PC-3 (cell line): Measurements from ENCODE around the gene OCA2. TPM values are rescaled to one million over a fixed set of nuclear protein-coding genes. Genes with fewer than 3 reads are reported as not detected.
"Not testable (repeated sequence)": the region's sequence is repeated elsewhere in the genome, so short reads cannot be mapped to it uniquely, and the experiment has no call there.

Experiments used
- ATAC-seq: fragments of 200-7000 bp; cut with Tn5 transposase; 2 replicates; pipeline ENCODE4 v1.9.1; 2020; ENCODE audit warnings: mild to moderate bottlenecking, moderate library complexity
- BruUV-seq: library from RNA; stranded (reverse); fragments of 400-500 nt; replicated peaks from 2 replicates; lab custom pipeline; 2021; lab: Mats Ljungman, UMichigan
- CTCF ChIA-PET: fragments of 300-600 bp; sonication (Branson Sonifier 250); formaldehyde crosslinking; loops from one replicate; lab custom pipeline; 2022; ENCODE audit warnings: antibody characterized with exemption; lab: Charles Lee
- POLR2A ChIA-PET: fragments of 300-600 bp; sonication (Branson Sonifier 250); formaldehyde crosslinking; loops from one replicate; lab custom pipeline; 2022; ENCODE audit warnings: antibody characterized with exemption; ENCODE audit not compliant: unreplicated experiment; lab: Charles Lee
- DNase-seq: peaks from one replicate; pipeline ENCODE4 v3.0.0-alpha.2; 2015
- H2AFZ ChIP-seq: fragments of 300-600 bp; sonication (generic); 2 replicates; pipeline ENCODE4 v1.6.0; 2016; ENCODE audit warnings: antibody characterized with exemption, low read length
- H3F3A ChIP-seq: fragments of 300-600 bp; sonication (generic); one replicate; pipeline ENCODE4 v1.6.0; 2017; ENCODE audit warnings: antibody characterized with exemption, low read length, control low read depth, mild to moderate bottlenecking; ENCODE audit not compliant: unreplicated experiment
- H3K27ac ChIP-seq: fragments of 300-600 bp; sonication (generic); 2 replicates; pipeline ENCODE4 v1.5.1; 2016; ENCODE audit warnings: mild to moderate bottlenecking, low read length
- H3K27me3 ChIP-seq: fragments of 300-600 bp; sonication (generic); 2 replicates; pipeline ENCODE4 v1.6.1; 2016; ENCODE audit warnings: low read length, mixed read lengths
- H3K36me3 ChIP-seq: fragments of 300-600 bp; sonication (generic); 2 replicates; pipeline ENCODE4 v1.6.1; 2016; ENCODE audit warnings: low read depth, mixed run types, low read length, mixed read lengths
- H3K4me1 ChIP-seq: fragments of 300-600 bp; sonication (generic); 2 replicates; pipeline ENCODE4 v1.5.1; 2016; ENCODE audit warnings: low read length; ENCODE audit not compliant: insufficient read depth
- H3K4me2 ChIP-seq: fragments of 300-600 bp; sonication (generic); 2 replicates; pipeline ENCODE4 v1.6.0; 2016; ENCODE audit warnings: low read length
- H3K4me3 ChIP-seq: fragments of 300-600 bp; sonication (generic); 2 replicates; pipeline ENCODE4 v1.5.1; 2016; ENCODE audit warnings: mild to moderate bottlenecking, low read length, mixed read lengths
- H3K79me2 ChIP-seq: fragments of 300-600 bp; sonication (generic); 2 replicates; pipeline ENCODE4 v1.6.1; 2017; ENCODE audit warnings: low read length, mixed read lengths
- H3K9ac ChIP-seq: fragments of 300-600 bp; sonication (generic); 2 replicates; pipeline ENCODE4 v1.6.0; 2016; ENCODE audit warnings: mild to moderate bottlenecking, low read length
- H3K9me2 ChIP-seq: fragments of 300-600 bp; sonication (generic); replicated peaks from 2 replicates; pipeline ENCODE4 v1.6.1; 2016; ENCODE audit warnings: mixed run types, low read length, mixed read lengths
- H3K9me3 ChIP-seq: fragments of 300-600 bp; sonication (generic); 2 replicates; pipeline ENCODE4 v1.6.1; 2016; ENCODE audit warnings: low read length, mixed read lengths
- H4K20me1 ChIP-seq: fragments of 300-600 bp; sonication (generic); 2 replicates; pipeline ENCODE4 v1.6.1; 2016; ENCODE audit warnings: low read length, mixed read lengths
- EZH2 ChIP-seq: fragments of 300-600 bp; sonication (generic); IDR thresholded peaks from one replicate; pipeline ENCODE4 v1.6.1; 2017; ENCODE audit warnings: antibody characterized with exemption, mild to moderate bottlenecking, low read length; ENCODE audit not compliant: unreplicated experiment
- EZH2phosphoT487 ChIP-seq: fragments of 300-600 bp; sonication (generic); IDR thresholded peaks from 2 replicates; pipeline ENCODE4 v1.6.1; 2018; ENCODE audit warnings: mild to moderate bottlenecking, antibody characterized with exemption, low read length, borderline replicate concordance
- intact Hi-C: fragments of 100-400 bp; cut with micrococcal nuclease; formaldehyde crosslinking; loops from 2 replicates; pipeline ENCODE4 v1.9.0; 2023
- total RNA-seq: library from RNA; depleted of rRNA; stranded (reverse); fragments of >200 nt; gene quantifications from 2 replicates; pipeline ENCODE4 v1.2.3, GENCODE V29; 2014
- TF ChIP-seq, protein P1 (sequence below): fragments of 300-600 bp; sonication (generic); conservative IDR thresholded peaks from 2 replicates; pipeline ENCODE4 v1.5.1; 2017; ENCODE audit warnings: antibody characterized with exemption, low read depth, mild to moderate bottlenecking, low read length

The OCA2 gene
- total RNA-seq, 1 experiment from 2014 or later = not detected

DNA sequence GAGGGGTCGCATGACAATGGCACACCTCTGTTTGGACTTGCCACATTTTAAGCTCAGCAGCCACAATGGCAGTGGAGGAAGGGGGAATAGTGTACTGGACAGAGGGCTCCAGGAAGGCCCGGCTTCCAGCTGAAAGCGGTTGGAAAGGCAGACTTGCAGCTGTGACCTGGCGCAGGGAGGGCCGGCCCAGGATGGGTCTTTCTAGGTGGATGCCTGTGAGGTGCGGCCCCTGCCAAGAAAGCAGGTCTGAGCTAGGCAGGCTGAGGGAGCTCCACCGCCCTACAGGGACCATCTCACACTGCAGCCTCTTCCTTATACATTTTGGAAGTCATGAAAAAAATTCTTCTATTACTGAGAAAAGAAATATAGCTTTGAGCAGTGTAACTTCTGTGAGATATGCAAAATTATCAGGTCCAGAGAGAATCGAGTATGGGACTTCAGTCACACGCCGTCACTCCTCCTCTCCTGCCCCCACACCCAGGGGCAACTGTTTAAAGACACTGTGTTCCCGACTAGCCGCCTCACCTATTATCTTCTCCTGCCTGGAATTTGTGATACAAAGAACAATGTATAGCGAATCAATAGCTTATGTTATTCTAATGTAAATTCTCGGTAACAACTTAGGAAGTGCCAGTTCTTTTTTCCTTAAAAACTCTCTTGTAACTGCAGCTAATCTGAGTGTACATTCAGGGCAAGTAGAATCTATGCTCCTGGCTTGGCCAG lies 331.0 kb downstream of the OCA2 start:
- Histone ChIP-seq H3K9me3 (no peaks in the 10 kb centered on the region; the same call in 1 of the 2 replicates), H3K79me2 (no peaks in the 10 kb centered on the region), H3K4me2 (no peak overlapping the region), H3K9me2 (no peaks in the 10 kb centered on the region), H3K4me3 (no peak overlapping the region), H3K27ac (no peak overlapping the region), H4K20me1 (no peaks in the 10 kb centered on the region), H3K27me3 (no peaks in the 10 kb centered on the region), H3F3A (no peaks in the 10 kb centered on the region), H2AFZ (no peak overlapping the region), H3K36me3 (no peaks in the 10 kb centered on the region), H3K4me1 (no peaks in the 10 kb centered on the region), H3K9ac (no peak overlapping the region)
- DNase-seq (no peak), ATAC-seq (no peak)
- no TSS peak for BruUV-seq
- intact Hi-C loops = no loop called here
- TF ChIP-seq, protein P1, sequence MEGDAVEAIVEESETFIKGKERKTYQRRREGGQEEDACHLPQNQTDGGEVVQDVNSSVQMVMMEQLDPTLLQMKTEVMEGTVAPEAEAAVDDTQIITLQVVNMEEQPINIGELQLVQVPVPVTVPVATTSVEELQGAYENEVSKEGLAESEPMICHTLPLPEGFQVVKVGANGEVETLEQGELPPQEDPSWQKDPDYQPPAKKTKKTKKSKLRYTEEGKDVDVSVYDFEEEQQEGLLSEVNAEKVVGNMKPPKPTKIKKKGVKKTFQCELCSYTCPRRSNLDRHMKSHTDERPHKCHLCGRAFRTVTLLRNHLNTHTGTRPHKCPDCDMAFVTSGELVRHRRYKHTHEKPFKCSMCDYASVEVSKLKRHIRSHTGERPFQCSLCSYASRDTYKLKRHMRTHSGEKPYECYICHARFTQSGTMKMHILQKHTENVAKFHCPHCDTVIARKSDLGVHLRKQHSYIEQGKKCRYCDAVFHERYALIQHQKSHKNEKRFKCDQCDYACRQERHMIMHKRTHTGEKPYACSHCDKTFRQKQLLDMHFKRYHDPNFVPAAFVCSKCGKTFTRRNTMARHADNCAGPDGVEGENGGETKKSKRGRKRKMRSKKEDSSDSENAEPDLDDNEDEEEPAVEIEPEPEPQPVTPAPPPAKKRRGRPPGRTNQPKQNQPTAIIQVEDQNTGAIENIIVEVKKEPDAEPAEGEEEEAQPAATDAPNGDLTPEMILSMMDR = no peak
- TF ChIP-seq EZH2phosphoT487 = no peak
- no peak for TF ChIP-seq EZH2
- CTCF ChIA-PET = no interaction called here
- POLR2A ChIA-PET = no interaction called here

DNA sequence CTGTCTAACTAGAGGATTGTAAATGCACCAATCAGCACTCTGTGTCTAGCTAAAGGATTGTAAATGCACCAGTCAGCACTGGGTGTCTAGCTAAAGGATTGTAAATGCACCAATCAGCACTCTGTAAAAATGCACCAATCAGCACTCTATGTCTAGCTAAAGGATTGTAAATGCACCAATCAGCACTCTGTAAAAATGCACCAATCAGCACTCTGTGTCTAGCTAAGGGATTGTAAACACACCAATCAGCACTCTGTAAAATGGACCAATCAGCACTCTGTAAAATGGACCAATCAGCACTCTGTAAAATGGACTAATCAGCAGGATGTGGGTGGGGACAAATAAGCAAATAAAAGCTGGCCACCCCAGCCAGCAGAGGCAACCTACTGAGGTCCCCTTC lies 331.7 kb downstream of the OCA2 start:
- H2AFZ ChIP-seq, POLR2A ChIA-PET, H3K27me3 ChIP-seq, H3F3A ChIP-seq, H3K79me2 ChIP-seq, BruUV-seq, intact Hi-C loops, H3K9me3 ChIP-seq, H3K4me1 ChIP-seq, H3K27ac ChIP-seq, CTCF ChIA-PET, H3K4me2 ChIP-seq, H3K9me2 ChIP-seq, ATAC-seq, H3K4me3 ChIP-seq, H3K9ac ChIP-seq, DNase-seq, H3K36me3 ChIP-seq, H4K20me1 ChIP-seq: not testable (repeated sequence)

DNA sequence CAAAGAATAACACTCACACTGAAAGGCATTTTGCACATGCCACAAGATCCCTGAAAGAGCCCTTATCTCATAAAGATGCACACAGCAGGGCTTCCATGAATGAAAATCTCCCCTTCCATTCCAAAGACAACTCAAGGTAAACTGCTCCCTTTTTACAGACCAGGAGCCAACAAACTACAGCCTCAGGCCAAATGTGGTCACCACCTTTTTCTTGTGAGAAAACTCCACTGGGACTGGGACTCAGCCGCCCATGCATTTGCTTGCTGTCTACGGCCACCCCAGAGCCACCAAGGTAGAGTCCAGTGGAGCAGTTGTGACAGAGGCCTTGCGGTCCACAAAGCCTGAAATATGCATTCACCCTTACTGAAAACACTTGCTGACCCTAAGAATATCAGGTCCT lies 334.8 kb downstream of the OCA2 start:
- DNase-seq (no peak), ATAC-seq (no peak)
- Histone ChIP-seq H3K4me3 (no peak overlapping the region), H2AFZ (no peak overlapping the region), H3K9ac (no peak overlapping the region), H3K9me2 (no peaks in the 10 kb centered on the region), H3K27ac (no peak overlapping the region), H3K4me1 (no peaks in the 10 kb centered on the region), H3K79me2 (no peaks in the 10 kb centered on the region), H3K27me3 (no peaks in the 10 kb centered on the region), H3K4me2 (no peak overlapping the region), H3K9me3 (peaks cover 8% of the 10 kb centered on the region; the same call in 1 of the 2 replicates), H3F3A (no peaks in the 10 kb centered on the region), H3K36me3 (no peaks in the 10 kb centered on the region), H4K20me1 (no peaks in the 10 kb centered on the region)
- POLR2A ChIA-PET = no interaction called here
- TF ChIP-seq EZH2phosphoT487 (no peak), EZH2 (no peak)
- TF ChIP-seq, protein P1 = no peak
- no TSS peak for BruUV-seq
- intact Hi-C loops = no loop called here
- CTCF ChIA-PET = no interaction called here
